HepG2 (cell line): ENCODE data around the gene PHF21B. TPM values are rescaled to one million over a fixed set of nuclear protein-coding genes. Genes with fewer than 3 reads are reported as not detected.

Experiments
- ELF3 ChIP-seq: IDR thresholded peaks from 2 replicates; pipeline ENCODE4 v1.6.1; 2016; ENCODE audit warnings: missing genetic modification reagents, missing compliant biosample characterization
- FOXO4 ChIP-seq: sonication (generic); formaldehyde crosslinking; conservative IDR thresholded peaks from 2 replicates; pipeline ENCODE4 v1.8.1; 2023; ENCODE audit warnings: missing genetic modification reagents
- FOXP1 ChIP-seq, 2 experiments: fragments of 450-650 bp in 1 of 2; IDR thresholded peaks; 2 replicates each; pipeline ENCODE4 v1.6.1; 2017 to 2018; ENCODE audit warnings: antibody characterized with exemption in 1 of 2
- KIAA2018 ChIP-seq: sonication (generic); formaldehyde crosslinking; IDR thresholded peaks from 2 replicates; pipeline ENCODE4 v1.5.0; 2020; ENCODE audit warnings: mild to moderate bottlenecking, missing genetic modification reagents, borderline replicate concordance
- MAFF ChIP-seq: IDR thresholded peaks from 2 replicates; pipeline ENCODE4 v1.6.1; 2011; ENCODE audit warnings: low read depth, low read length, improper control_type of control experiment
- NPAS2 ChIP-seq: sonication (generic); formaldehyde crosslinking; IDR thresholded peaks from 2 replicates; pipeline ENCODE4 v1.8.0; 2022; ENCODE audit warnings: mild to moderate bottlenecking, missing genetic modification reagents, borderline replicate concordance
- PAWR ChIP-seq: sonication (generic); formaldehyde crosslinking; IDR thresholded peaks from 2 replicates; pipeline ENCODE4 v1.4.0; 2020; ENCODE audit warnings: missing genetic modification reagents, mild to moderate bottlenecking, borderline replicate concordance
- POLR2AphosphoS5 ChIP-seq: IDR thresholded peaks from 2 replicates; pipeline ENCODE4 v1.6.1; 2012; ENCODE audit warnings: low read depth, low read length
- REST ChIP-seq, 2 experiments: IDR thresholded peaks; 2 replicates each; pipeline ENCODE4 v1.6.1; 2011 to 2012; ENCODE audit warnings: low read length in 2 of 2, borderline replicate concordance in 1 of 2, low read depth in 1 of 2, mild to moderate bottlenecking in 1 of 2, moderate library complexity in 1 of 2
- SMARCC2 ChIP-seq: fragments of 450-650 bp; IDR thresholded peaks from 2 replicates; pipeline ENCODE4 v1.6.1; 2017; ENCODE audit warnings: antibody characterized with exemption, mild to moderate bottlenecking
- ZBTB42 ChIP-seq: sonication (generic); formaldehyde crosslinking; IDR thresholded peaks from 2 replicates; pipeline ENCODE4 v1.5.0; 2020; ENCODE audit warnings: mild to moderate bottlenecking, missing genetic modification reagents
- ZC3H13 ChIP-seq: sonication (generic); formaldehyde crosslinking; IDR thresholded peaks from 2 replicates; pipeline ENCODE4 v1.8.1; 2023; ENCODE audit warnings: mild to moderate bottlenecking, missing genetic modification reagents, moderate library complexity
- ZEB1 ChIP-seq: IDR thresholded peaks from 2 replicates; pipeline ENCODE4 v1.6.1; 2012; ENCODE audit warnings: mild to moderate bottlenecking, low read depth, inconsistent platforms; ENCODE audit not compliant: insufficient replicate concordance
- ZNF780A ChIP-seq: sonication (generic); formaldehyde crosslinking; IDR thresholded peaks from 2 replicates; pipeline ENCODE4 v1.8.0; 2022; ENCODE audit warnings: mild to moderate bottlenecking, missing genetic modification reagents, moderate library complexity
- ZNF891 ChIP-seq: sonication (generic); formaldehyde crosslinking; IDR thresholded peaks from 2 replicates; pipeline ENCODE4 v1.5.0; 2020; ENCODE audit warnings: mild to moderate bottlenecking, missing genetic modification reagents
- polyA plus RNA-seq, 8 experiments: library from polyadenylated mRNA; depleted of rRNA in 3 of 8; stranded (reverse) in 7 of 8; unstranded in 1 of 8; fragments of >200 nt; fragmentation: Illumina TruSeq in 4 of 8; extraction: Trizol in 4 of 8; gene quantifications; 2 replicates each; pipeline versions ENCODE4 v1.2.1 to v1.2.3, GENCODE V29; 2011 to 2016; ENCODE audit warnings: low read depth in 4 of 8, missing spikeins in 1 of 8, mixed read lengths in 1 of 8; ENCODE audit not compliant: insufficient read depth in 1 of 8
- total RNA-seq, 5 experiments: library from RNA; depleted of rRNA; stranded (reverse); fragments of >200 nt; fragmentation: Illumina TruSeq; extraction: Trizol; gene quantifications; 2 replicates each; pipeline ENCODE4 v1.2.3, GENCODE V29; 2016; ENCODE audit warnings: low read depth in 1 of 5

Gene PHF21B
- total and polyA plus RNA-seq, 2 of the 13 experiments (the other 11 are each of a cell fraction or from before 2014, with no cell fraction given) = not detected

- TF ChIP-seq ZNF891 (CRISPR knock-in tag) = peak; percentile 82; the same call in 1 of the 2 replicates
- TF ChIP-seq REST (IDR thresholded peaks at IDR 0.05; ENCODE audit: borderline replicate concordance in 1 of 2, low read depth in 1 of 2, low read length in 2 of 2) = peak in 1 of 2 experiments; percentile 99
- no peak for TF ChIP-seq KIAA2018 (CRISPR knock-in tag)
- no peak for TF ChIP-seq POLR2AphosphoS5
- TF ChIP-seq ZNF780A (CRISPR knock-in tag) = peak; percentile 92
- no peak for TF ChIP-seq MAFF
- no peak for TF ChIP-seq FOXP1 (IDR thresholded peaks at IDR 0.05)
- no peak for TF ChIP-seq FOXP1 (CRISPR knock-in tag; IDR thresholded peaks at IDR 0.05)
- no peak for TF ChIP-seq NPAS2 (CRISPR knock-in tag)
- no peak for TF ChIP-seq FOXO4 (CRISPR knock-in tag)
- 0 out of 2 replicates have a peak, but pooled peaks have one; percentile 54 for TF ChIP-seq ZBTB42 (CRISPR knock-in tag)
- no peak for TF ChIP-seq PAWR (CRISPR knock-in tag)
- no peak for TF ChIP-seq SMARCC2
- no peak for TF ChIP-seq ZEB1
- peak; percentile 87 for TF ChIP-seq ELF3 (CRISPR knock-in tag)
- TF ChIP-seq ZC3H13 = peak; percentile 69; the same call in 1 of the 2 replicates
Measured at GRCh38 chr22:44975427-44976262, 34.2 kb downstream of the PHF21B start (continued).
